Placental pericyte (primary cell): ENCODE measurements around the gene TMEM150A. TPM values are rescaled to one million over a fixed set of nuclear protein-coding genes. Genes with fewer than 3 reads are reported as not detected.

Source experiments
- small RNA-seq: library from RNA; depleted of rRNA; stranded (forward); fragments of <200 nt; gene quantifications from one replicate; pipeline ENCODE3, GENCODE V24; 2012; ENCODE audit warnings: low replicate concordance
- total RNA-seq: library from RNA; depleted of rRNA; stranded (reverse); fragments of >200 nt; gene quantifications from 2 replicates; pipeline ENCODE4 v1.2.3, GENCODE V29; 2012

Gene TMEM150A, protein sequence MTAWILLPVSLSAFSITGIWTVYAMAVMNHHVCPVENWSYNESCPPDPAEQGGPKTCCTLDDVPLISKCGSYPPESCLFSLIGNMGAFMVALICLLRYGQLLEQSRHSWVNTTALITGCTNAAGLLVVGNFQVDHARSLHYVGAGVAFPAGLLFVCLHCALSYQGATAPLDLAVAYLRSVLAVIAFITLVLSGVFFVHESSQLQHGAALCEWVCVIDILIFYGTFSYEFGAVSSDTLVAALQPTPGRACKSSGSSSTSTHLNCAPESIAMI
- total RNA-seq: 14.6 and 17.7 TPM in 2 replicates

DNA sequence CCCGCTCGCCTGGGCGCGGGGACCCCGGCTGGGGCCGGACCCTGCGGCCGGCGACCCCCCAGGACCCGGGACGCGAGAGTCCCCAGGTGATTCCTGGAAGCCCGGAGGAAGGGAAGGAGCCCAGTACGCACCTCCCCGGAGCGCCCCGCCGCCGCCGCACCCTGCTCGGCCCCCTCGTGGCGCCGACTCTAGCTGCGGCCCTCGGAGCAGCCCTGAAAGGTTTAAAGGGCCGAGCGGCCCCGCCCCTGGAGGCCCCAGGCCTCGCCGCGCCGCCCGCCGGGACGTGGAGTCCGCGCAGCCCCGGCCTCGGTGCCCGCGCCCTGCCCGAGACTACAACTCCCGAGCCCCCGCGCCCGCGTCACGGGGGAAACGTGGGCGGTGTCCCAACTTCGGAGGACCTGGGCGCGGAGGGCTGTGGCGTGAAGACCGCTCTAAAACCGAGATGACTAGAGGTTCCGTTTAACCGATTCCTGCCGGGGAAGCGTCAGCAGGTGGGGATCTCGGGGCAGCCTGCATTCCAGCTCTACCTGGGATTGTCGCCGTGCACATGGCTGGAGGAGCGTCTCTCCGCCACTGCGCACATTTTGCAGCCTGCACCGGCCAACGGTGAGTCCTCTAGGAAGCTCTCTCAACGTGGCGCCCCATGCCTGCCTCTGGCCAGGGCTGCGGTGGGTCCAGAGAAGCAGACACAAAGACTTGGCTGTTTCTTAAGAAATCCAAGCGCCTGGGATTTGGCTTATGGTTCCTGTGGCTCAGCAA lies at the start of gene TMEM150A:
TSS of gene TMEM150A (minus strand) at position 223 of the 759 bp plus-strand sequence. CDS start 750 bp downstream, outside the sequence.

DNA sequence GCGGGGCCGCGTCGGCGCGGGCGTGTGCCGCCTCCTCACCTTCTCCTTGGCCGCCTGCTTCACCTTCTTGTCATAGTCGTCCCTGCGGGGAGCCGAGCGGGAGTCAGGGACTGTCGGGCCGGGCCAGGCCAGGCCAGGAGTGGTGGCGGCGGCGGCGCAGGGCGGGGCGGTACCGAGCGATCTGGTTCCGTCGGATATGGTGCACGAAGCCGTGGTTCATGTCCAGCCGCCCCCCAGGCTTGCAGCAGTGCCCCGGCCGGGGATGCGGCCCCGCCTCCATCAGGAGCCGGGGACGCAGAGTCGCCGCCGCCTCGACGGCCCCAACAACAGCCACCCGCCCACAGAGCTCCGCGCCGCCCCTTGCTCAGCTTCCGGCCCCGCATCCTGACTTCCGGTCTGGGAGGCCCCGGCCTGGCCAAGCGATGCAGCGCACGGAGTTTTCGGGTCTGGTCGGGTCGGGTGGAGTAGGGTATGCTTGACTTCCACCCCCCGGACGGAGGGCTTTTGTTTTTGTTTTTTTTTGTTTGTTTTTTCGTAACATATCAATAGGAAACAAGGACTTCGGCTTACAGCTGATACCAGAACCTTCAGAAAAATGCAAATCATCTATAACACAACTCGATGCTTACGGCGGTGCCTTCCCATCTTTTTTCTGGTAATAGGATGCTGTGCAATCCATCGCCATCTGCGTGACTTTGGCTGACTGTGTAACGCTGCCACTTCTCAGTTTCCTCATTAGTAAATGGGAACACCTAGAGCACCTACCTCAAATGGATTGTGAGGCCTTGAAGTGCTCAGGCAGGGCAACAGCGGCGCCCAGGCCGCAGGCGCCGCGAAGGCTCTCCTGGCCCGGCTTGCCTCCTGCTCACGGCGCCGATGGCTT lies 9.4 kb upstream of the TMEM150A start, which contains the start of gene C2orf68:
TSS of gene C2orf68 (minus strand) at position 362 of the 883 bp plus-strand sequence. CDS start at position 280, 82 bp downstream.

DNA sequence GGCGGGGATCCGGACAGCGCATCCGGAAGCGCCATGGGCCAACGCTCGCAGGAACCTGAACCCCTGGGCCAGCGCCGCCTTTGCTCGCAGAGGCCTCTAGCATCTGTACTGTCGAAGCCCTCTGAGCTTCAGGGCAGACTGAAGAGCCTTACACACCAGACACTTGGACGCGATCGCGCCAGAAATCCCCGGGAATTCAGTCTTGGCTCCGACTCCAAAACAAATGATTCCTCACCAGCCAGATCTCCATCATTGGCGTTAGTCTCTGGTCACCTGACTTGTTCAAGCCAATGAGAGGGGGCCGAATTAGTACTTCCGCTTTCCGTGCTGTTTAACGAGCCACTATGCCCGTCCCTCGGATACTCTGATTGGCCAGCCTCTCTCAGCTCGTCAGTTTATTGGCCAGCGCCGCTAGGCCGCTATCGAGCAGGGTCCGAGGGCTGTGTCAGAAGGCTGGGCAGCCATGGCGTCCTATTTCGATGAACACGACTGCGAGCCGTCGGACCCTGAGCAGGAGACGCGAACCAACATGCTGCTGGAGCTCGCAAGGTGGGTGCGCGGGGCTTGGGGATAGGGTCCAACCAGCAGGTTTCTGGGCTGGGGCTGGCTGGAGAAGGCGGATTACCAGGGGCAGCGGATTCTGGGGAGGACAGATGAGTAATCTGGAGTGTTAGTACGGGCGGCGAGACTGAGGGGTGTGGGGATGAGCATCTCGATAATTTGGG lies 7.0 kb downstream of the TMEM150A start, which contains the start of gene RNF181:
TSS of gene RNF181 (plus strand) at position 445 of the 725 bp plus-strand sequence. CDS start at position 464, 19 bp downstream.

DNA sequence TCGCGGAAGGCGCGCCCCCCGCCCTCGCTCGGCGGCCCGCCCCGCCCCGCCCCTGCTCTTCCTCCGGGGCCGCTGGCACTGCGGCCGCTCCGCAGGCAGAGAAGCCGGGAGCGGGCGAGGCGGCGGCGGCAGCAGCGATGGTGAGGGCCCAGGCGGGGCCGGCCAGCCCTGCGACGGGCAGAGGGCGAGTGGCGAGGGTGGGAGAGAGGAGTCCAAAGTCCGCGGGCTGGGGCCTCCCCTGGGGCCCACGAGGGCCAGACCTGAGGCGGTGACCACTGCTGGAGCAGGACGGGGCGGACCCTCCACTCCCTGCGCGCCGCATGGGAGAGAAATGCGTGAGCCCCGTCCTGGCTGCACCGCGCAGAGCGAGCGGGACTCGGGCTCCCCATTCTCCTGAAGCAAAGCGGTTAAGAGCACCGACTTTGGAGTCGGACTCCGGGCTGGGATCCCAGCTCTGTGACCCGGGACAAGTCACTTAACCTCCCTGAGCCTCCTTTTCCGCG lies 18.1 kb downstream of the TMEM150A start, which contains the start of gene VAMP5:
TSS of gene VAMP5 (plus strand) at position 78 of the 503 bp plus-strand sequence. CDS start at position 138, 60 bp downstream.

DNA sequence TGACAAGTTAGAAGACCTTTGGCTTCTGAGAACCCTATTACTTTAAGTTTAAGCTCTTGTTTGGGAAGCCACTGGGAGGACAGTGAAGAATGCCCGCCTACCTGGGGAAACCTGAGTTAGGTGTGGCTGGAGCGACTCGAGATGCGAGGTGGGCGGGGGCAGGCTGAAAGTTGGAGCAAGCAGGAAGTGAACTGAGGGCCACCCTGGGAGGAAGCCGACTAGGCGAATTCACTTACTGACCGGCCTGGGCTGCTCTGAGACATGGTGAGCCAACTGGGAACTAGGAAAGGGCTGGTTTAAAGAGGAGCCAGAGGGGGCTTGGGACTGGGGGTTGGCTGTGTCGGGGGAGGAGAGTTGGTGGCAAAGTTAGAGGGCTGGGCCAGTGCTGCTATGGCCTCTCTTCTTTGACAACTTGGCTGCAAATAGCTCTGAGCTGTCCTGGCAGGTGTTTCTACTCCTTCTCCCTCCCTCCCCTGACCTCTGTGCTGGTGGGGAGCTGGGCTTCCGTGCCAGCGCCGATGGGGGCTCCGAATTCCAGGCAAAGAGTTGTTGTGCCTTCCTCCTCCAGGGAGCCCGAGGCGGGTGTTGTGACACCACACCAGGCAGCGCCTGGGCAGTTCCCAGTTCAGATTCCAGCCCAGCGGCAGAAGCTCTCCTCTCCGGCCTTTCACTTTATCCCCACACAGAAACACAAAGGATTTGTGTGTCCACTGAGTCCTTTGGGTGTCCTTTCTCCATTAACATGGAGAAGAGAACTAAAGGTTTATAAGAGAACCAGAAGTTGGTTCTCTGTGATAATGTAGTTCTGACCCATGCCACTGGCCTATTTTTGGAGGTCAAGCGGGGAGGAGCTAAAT lies 24.9 kb downstream of the TMEM150A start, which contains the start of gene VAMP8:
TSS of gene VAMP8 (plus strand) at position 201 of the 857 bp plus-strand sequence. CDS start at position 262, 61 bp downstream.

DNA sequence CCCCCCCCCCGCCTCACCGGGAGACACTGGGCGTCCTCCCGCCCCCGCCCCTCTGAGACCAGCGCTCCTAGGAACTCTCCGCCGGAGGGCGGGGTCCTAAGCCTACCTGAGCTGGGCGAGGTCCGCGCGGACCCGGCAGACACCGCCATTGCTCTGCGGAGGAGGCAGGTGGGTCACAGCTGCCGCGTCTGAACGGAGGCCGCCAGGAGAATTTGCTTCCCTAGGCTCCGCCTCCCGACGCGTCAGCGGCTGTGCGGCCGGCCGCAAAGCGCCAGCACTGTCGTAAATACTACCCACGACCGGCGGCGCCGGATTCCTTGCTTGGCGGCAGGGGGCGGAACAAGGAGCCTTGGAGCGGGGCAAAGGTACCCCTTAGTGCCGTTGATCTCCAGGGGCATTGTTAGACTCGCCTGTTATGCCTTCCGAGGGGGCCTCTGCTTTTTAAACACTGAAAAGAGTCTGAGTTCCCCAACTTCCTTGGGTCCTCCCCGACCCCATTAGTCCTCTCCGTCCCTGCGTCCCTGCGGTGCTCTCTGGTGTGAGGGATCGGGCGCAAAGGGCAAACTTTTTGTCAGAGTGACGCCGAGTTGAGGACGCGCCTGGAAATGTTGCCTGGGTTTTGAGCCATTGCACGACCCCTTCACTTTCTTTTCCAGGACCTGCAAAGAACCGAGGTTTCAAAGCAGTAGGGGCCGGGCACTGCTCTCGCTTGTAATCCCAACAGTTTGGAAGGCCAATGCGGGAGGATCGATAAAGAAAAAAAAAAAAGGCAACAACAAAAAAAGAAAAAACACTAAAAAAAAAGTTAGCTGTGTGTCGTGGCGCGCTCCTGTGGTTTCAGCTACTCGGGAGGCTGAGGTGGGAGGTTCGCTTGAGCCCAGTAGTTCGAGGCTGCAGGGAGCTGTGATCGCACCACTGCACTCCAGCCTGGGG lies 41.0 kb downstream of the TMEM150A start, which contains the start of gene GGCX:
TSS of gene GGCX (minus strand) at position 214 of the 933 bp plus-strand sequence. CDS start at position 149, 65 bp downstream.

Small RNAs within 50 kb of the gene (small RNA-seq; reads per million reads assigned to genes)
- not detected for gene RN7SL126P

Other genes starting within 250 kb of the TMEM150A start
- gene RETSAT, start 248.2 kb downstream of the TMEM150A start, total RNA-seq: 50.3 and 51.6 TPM in 2 replicates
- 11.6 and 19.9 TPM in 2 replicates for gene ELMOD3, start 247.9 kb downstream of the TMEM150A start, total RNA-seq
- 40.5 and 55.7 TPM in 2 replicates for gene CAPG, start 192.3 kb downstream of the TMEM150A start, total RNA-seq
- gene SH2D6, start 184.0 kb downstream of the TMEM150A start, total RNA-seq: not detected in 2 replicates
- 134 and 154 TPM in 2 replicates for gene MAT2A, start 63.5 kb downstream of the TMEM150A start, total RNA-seq
- gene GGCX, start 41.2 kb downstream of the TMEM150A start, total RNA-seq: 54.9 and 56.6 TPM in 2 replicates
- gene VAMP8, start 25.1 kb downstream of the TMEM150A start, total RNA-seq: 11.8 and 14.0 TPM in 2 replicates
- gene VAMP5, start 18.3 kb downstream of the TMEM150A start, total RNA-seq: 14.7 and 22.8 TPM in 2 replicates
- 147 and 289 TPM in 2 replicates for gene RNF181, start 7.0 kb downstream of the TMEM150A start, total RNA-seq
- gene C2orf68, start 9.4 kb upstream of the TMEM150A start, total RNA-seq: 14.0 and 14.7 TPM in 2 replicates
- 46.8 and 49.1 TPM in 2 replicates for gene USP39, start 13.5 kb upstream of the TMEM150A start, total RNA-seq
- gene SFTPB, start 65.5 kb upstream of the TMEM150A start, total RNA-seq: not detected in 2 replicates
- not detected in 2 replicates for gene GNLY, start 91.7 kb upstream of the TMEM150A start, total RNA-seq
- 3.6 and 10.9 TPM in 2 replicates for gene ATOH8, start 151.3 kb upstream of the TMEM150A start, total RNA-seq